Subcutaneous adipose tissue (tissue), 4 donors: Measurements from ENCODE around the gene TECTB. TPM values are rescaled to one million over a fixed set of nuclear protein-coding genes. Genes with fewer than 3 reads are reported as not detected.

ENCODE experiments used
- total RNA-seq, 4 donors: library from RNA; depleted of rRNA; stranded (reverse); fragments of >200 nt; gene quantifications; one replicate each; pipeline ENCODE4 v1.1.0, GENCODE V29; 2016
- TF ChIP-seq, protein P1 (sequence below): fragments of 450-650 bp; IDR thresholded peaks from one replicate; pipeline ENCODE4 v1.5.1; 2016; ENCODE audit warnings: low read depth, mild to moderate bottlenecking, control low read depth, antibody characterized with exemption, moderate library complexity

The TECTB gene
- total RNA-seq, 4 donors from 2014 or later = not detected

DNA sequence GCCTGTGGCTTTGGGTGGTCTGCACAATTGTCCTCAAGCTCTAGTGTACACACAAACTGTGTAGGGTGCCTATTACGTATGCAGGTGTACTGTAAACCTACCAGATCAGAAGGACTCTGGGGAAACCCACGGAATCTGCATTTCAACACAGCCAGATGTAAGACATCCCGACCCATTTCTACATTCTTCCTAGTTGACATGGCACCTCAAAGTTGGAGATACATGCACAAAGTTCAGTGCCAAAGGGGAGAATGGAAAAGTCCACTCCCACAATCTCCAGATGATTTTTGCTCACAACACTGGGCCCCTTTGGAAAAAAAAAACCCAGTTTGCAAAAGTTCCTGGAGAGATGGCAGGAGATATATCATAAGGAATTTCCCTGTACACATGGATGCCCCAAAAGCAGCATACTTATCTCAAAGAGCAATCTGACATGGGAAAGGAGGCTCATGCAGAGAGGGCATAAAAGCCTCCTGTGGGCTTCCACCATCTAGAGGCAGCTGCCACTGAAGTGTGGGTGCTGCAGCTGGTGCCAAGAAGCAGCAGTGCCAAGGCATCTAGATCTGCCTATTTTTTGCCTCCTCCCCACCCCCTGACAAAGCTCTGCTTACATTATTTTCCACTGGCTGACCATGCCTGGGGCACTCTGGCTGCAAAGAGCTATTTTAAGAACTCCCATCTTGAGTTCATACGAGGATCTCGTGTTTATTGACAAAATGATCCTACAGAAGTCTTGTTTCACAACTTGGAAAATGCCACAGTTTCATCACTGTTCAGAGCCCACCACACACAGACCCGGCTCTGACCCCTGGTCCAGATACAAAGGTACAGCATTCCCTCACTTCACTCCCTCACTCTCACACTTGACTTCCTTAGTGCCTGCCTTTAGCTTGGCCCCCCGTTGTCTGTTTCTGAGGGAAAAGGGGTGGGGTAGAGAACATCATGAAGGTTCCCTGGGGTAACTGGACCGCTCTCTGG, 12.9 kb downstream of the TECTB start:
- TF ChIP-seq, protein P1, sequence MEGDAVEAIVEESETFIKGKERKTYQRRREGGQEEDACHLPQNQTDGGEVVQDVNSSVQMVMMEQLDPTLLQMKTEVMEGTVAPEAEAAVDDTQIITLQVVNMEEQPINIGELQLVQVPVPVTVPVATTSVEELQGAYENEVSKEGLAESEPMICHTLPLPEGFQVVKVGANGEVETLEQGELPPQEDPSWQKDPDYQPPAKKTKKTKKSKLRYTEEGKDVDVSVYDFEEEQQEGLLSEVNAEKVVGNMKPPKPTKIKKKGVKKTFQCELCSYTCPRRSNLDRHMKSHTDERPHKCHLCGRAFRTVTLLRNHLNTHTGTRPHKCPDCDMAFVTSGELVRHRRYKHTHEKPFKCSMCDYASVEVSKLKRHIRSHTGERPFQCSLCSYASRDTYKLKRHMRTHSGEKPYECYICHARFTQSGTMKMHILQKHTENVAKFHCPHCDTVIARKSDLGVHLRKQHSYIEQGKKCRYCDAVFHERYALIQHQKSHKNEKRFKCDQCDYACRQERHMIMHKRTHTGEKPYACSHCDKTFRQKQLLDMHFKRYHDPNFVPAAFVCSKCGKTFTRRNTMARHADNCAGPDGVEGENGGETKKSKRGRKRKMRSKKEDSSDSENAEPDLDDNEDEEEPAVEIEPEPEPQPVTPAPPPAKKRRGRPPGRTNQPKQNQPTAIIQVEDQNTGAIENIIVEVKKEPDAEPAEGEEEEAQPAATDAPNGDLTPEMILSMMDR = no peak

DNA sequence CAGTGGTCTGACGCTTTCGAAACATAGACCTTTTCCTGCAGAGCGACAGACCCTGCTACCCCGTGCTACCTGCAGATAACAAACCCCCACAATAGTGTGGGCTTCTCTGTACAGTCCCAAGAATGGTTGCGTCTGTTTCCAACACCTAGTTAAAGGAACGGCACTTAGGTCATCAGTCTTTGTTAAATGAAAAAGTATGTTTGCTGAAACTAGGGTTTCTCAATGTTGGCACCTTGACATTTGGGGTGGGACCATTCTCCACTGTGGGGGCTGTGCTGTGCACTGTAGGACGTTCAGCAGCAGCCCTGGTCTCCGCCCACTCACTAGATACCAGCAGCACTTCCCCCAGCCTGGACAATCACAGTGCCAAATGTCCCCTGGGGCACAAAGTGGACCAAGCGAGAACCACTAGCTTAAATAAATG, 13.7 kb downstream of the TECTB start:
- TF ChIP-seq, protein P1 = no peak

DNA sequence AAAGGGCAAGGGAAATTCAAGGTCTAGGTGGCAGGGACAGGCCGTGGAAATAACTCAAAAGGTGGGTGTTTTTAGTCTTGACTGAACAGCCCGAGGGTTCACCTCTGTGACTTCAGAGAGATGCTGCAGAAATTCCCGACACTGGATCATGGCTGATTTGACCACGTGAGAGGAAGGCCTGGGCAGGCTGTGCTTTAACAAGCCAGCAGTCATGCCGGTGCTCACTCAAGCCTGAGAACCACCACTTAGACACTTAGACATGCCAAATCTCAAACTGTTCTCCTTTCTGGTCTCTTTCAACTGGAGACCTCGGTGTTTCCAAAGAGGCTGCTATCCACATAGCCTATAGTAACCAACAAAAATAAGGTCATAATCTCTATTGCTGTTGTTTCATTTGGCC, 15.4 kb downstream of the TECTB start:
- TF ChIP-seq, protein P1 = no peak

DNA sequence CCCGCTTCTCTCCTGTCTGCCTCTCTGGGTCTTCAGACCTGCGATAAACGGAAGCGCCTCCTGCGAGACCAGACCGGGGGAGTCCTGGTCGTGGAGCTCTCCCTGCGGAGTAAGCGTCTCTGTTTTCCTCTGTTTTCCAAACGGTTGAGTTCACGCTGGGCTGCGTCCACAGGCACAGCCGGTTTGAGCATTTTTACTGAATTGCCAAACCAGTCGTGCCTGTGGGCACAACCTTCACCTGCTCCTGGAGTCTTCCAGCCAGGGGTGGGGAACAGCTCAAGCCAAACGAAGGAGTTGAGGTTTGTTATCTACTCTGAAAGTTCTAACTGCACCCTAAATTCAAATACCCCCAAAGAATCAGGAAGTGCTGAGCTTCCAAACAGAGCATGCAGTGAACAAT, 16.3 kb downstream of the TECTB start:
- TF ChIP-seq, protein P1 = no peak

DNA sequence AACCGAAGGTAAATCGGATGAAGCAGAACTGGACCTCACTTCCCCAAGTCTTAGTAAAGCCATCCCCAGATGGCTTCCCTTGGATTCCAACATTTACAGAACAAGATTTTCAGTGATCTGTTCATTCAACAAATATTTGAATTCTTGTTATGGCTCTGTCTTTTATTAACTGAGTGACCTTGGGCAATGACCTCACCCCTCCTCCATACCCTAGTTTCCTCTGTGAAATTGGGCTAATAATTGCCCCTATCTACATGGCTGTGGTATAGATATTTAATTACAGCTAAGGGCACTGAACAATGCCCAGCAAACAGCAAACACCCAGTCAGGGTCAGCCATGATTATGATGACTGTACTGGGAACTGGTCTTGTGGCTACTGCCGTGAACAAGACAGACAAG, 19.1 kb downstream of the TECTB start:
- TF ChIP-seq, protein P1 = no peak

DNA sequence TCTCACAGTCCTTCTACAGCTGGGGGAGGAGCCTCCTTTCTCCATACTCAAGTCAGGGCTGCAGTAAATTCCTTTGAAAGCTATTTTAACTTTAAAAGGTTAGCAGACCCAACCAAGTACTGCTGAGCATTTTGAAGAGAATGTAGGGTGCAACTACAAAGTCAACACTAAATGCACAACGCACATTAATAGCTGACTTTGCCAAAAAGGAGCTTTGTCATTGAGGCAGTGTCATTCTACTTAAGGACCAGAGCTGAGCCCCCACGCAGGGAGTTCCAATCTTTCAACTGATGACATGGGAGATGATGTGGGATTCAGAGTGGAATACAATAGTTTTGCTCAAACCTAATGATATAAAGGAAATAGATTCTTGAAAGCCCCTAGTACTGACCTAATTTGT, 20.3 kb downstream of the TECTB start:
- TF ChIP-seq, protein P1 = no peak

DNA sequence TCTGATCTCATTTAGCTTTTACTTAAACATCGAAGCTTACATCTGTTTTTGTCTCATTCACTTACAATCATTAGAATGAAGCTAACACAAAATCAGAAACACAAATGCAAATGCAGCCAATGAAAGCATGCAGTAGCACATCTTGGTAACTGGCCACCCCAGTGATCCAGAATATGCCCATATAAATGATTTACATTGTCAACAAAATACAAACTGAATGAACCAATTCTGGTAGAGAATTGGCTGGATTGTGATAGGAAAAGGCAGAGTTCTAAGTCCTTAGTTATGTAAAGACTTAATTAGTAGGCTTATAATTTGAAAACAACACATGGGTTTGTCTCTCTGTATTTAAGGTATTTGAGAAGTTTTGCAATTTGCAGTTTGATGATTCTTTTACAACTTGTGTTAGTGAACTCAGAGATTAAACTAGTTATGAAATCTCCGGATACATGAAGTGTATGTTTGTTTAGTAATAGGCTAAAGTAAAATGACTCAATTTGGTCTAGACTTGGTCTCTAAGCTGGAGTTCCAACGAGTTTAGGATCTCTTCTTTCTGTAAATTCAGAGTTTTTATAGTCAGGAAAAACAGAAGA, 21.2 kb downstream of the TECTB start:
- TF ChIP-seq, protein P1 = no peak
